Heart left ventricle (tissue), 16 donors: ENCODE measurements around the gene ENOX2. TPM values are rescaled to one million over a fixed set of nuclear protein-coding genes. Genes with fewer than 3 reads are reported as not detected.

Experiments
- ATAC-seq, 4 donors: fragments of 200-7000 bp; cut with Tn5 transposase; one replicate each; pipeline ENCODE4 v1.9.1; 2020 to 2022; ENCODE audit warnings: moderate library complexity in 4 of 4, mild to moderate bottlenecking in 3 of 4, moderate number of reproducible peaks in 1 of 4
- DNase-seq, 5 donors: peaks; one replicate each; pipeline ENCODE4 v3.0.0-alpha.2; 2020
- H3K27ac ChIP-seq, 12 donors: fragments of 200-600 bp; sonication (generic) in 4 of 12; one replicate each; pipeline versions ENCODE4 v1.5.0 to v1.8.0; 2016 to 2022; ENCODE audit warnings: mild to moderate bottlenecking in 2 of 12
- H3K27me3 ChIP-seq, 9 donors: fragments of 200-600 bp; sonication (generic) in 2 of 9; one replicate each; pipeline versions ENCODE4 v1.5.1 to v1.8.0; 2016 to 2022; ENCODE audit warnings: mild to moderate bottlenecking in 3 of 9
- H3K36me3 ChIP-seq, 9 donors: fragments of 200-600 bp; sonication (generic) in 2 of 9; one replicate each; pipeline versions ENCODE4 v1.5.0 to v1.8.0; 2018 to 2022; ENCODE audit warnings: mild to moderate bottlenecking in 2 of 9
- H3K4me1 ChIP-seq, 12 donors: fragments of 200-600 bp; sonication (generic) in 4 of 12; one replicate each; pipeline versions ENCODE4 v1.5.0 to v1.8.0; 2016 to 2022; ENCODE audit warnings: mild to moderate bottlenecking in 3 of 12
- H3K4me3 ChIP-seq, 12 donors: fragments of 200-600 bp; sonication (generic) in 4 of 12; one replicate each; pipeline versions ENCODE4 v1.5.0 to v1.8.0; 2017 to 2022; ENCODE audit warnings: mild to moderate bottlenecking in 9 of 12, moderate library complexity in 4 of 12
- H3K9me3 ChIP-seq, 12 donors: fragments of 200-600 bp; sonication (generic) in 4 of 12; one replicate each; pipeline versions ENCODE4 v1.5.0 to v1.8.0; 2016 to 2022; ENCODE audit warnings: mild to moderate bottlenecking in 1 of 12
- POLR2A ChIP-seq, 2 donors: fragments of 450-650 bp; IDR thresholded peaks; one replicate each; pipeline ENCODE4 v1.6.1; 2017; ENCODE audit warnings: antibody characterized with exemption in 2 of 2, mild to moderate bottlenecking in 2 of 2, moderate library complexity in 2 of 2
- WGBS, 4 donors: extraction: QIAGEN DNeasy Blood & Tissue Kit in 2 of 4; methylation state at CpG; one replicate each; pipeline versions ENCODE4 v1.1.5 to v1.1.7; 2013 to 2018; 5-methylcytosine and 5-hydroxymethylcytosine counted together
- intact Hi-C, 10 donors: fragments of 100-400 bp; cut with DNase I; formaldehyde crosslinking; loops; one replicate each; pipeline versions ENCODE4 v1.11.1 to v1.14.2; 2022
- long read RNA-seq, 3 donors: library from polyadenylated mRNA; unstranded; transcript quantifications; one replicate each; pipeline ENCODE4 v2.0.0, GENCODE V29; 2020 to 2021
- polyA plus RNA-seq, 2 donors: library from polyadenylated mRNA; stranded (reverse); fragments of 200-250 nt; gene quantifications; one replicate each; pipeline ENCODE4 v1.2.3, GENCODE V29; 2013
- total RNA-seq, 9 donors: library from RNA; depleted of rRNA in 2 of 9; stranded (reverse); fragments of >200 nt in 2 of 9; fragmentation: NEBNext Ultra II Directional in 3 of 9; extraction: Animal tissue kit (Norgen Biotek cat#: 25700) in 3 of 9; gene quantifications; one replicate each; pipeline versions ENCODE4 v1.1.0 to v1.2.4, GENCODE V29; 2016 to 2023
- TF ChIP-seq, protein P1 (sequence below), 12 donors: fragments of 200-600 bp; sonication (generic) in 4 of 12; IDR thresholded peaks; one replicate each; pipeline versions ENCODE4 v1.5.0 to v1.8.0; 2018 to 2022; ENCODE audit warnings: antibody characterized with exemption in 12 of 12, mild to moderate bottlenecking in 5 of 12
- donor health status: ischemic (EF 13 %, LVEDD 7.1; RV severe dilation, severe dysfunction).
- donor health status: healthy with polysubstance abuse.
- donor health status: DM: no; HTN: yes; CAD: no.
- donor health status: DM: no; HTN: no; CAD: no.
- donor health status: ischemic (EF 25% LVEDD 6.9; RV normal size, moderate dysfunction).
- donor health status: ischemic (EF 25% LVEDD 5.7; RV mildly dilated, moderate dysfunction).
- donor health status: healthy.
- donor health status: DM: yes; HTN: yes; CAD: no.
- donor health status: ischemic (EF 35%, LVEDD 5.7; RV mildly dilated, moderate dysfunction).
- donor health status: nonischemic (EF 11% LVEDD 7.7; RV severe dilation, severe dysfunction).
- donor health status: DM: yes; HTN: yes; CAD: no.
- donor health status: PGD.
- donor health status: ischemic (EF 29% LVEDD 5.4; RV normal size, mild dysfunction).
- donor health status: nonischemic (EF 23%, LVEDD 6.1; RV moderate dilation, normal function).

The ENOX2 gene, protein sequence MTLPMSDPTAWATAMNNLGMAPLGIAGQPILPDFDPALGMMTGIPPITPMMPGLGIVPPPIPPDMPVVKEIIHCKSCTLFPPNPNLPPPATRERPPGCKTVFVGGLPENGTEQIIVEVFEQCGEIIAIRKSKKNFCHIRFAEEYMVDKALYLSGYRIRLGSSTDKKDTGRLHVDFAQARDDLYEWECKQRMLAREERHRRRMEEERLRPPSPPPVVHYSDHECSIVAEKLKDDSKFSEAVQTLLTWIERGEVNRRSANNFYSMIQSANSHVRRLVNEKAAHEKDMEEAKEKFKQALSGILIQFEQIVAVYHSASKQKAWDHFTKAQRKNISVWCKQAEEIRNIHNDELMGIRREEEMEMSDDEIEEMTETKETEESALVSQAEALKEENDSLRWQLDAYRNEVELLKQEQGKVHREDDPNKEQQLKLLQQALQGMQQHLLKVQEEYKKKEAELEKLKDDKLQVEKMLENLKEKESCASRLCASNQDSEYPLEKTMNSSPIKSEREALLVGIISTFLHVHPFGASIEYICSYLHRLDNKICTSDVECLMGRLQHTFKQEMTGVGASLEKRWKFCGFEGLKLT
- total RNA-seq (10 to 100 TPM; 14.0 to 23.0 (median 17.6) TPM), polyA plus RNA-seq (10 to 100 TPM in 1 of 2 donors, 1 to 10 TPM in 1; 3.0 to 11.2 TPM)
- long read RNA-seq, donor 1, full-length matches to known transcripts, result 11 of 14 reads
- long read RNA-seq, donor 1, partial matches to known transcripts, result 2 of 14 reads
- long read RNA-seq, donor 1, other reads (novel, unspliced or antisense), result 1 of 14 reads
- long read RNA-seq, donor 2, full-length matches to known transcripts, result 17 of 49 reads
- long read RNA-seq, donor 2, partial matches to known transcripts, result 23 of 49 reads
- long read RNA-seq, donor 2, other reads (novel, unspliced or antisense), result 9 of 49 reads
- long read RNA-seq, donor 3, full-length matches to known transcripts, result 8 of 15 reads
- long read RNA-seq, donor 3, partial matches to known transcripts, result 5 of 15 reads
- long read RNA-seq, donor 3, other reads (novel, unspliced or antisense), result 2 of 15 reads

DNA sequence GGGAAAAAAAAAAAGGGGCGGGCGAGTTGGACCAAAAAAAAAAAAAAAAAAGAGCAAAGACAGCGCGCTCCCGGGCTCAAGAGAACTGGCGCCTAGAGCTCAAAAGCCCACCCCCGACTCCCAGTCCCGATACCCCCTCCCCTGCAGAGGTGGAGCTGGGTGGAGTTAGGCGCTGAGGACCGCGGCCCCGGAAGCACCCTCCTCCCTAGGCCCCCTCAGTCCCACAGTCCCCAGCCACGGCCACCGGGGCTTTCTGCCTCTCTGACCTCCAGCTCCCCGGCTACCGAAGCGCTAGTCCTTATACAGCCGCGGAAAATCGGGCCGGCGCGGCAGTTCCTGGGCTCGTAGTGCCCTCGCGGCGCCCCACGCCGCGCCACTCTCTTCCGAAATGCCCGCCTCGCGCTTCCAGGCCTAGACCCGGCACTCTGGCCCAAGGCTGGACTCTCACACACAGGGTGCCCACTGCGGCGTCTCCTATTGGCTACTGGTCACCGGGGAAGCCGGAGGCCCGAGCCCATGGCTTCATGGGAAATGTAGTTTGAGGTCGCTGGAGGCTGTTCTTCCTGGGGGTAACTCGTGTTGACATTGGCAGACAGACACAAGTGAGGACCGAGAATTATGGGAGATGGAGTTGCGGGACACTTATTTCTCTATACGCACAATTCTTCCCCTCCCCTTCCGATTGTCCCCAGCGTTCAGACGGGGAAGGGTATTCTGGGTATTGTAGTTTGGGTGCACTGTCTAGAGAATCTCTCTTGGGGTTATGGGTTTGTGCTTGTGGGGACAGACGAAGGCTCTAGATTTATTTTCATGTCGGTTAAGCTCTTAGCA is at the start of gene ENOX2:
TSS of gene ENOX2 (minus strand) at position 427 of the 831 bp plus-strand sequence. CDS start 199,993 bp downstream, outside the sequence.
- H3K9me3 ChIP-seq, result no peaks in the 10 kb centered on the region
- H3K36me3 ChIP-seq, result peaks cover 0 to 11% (median 0%) of the 10 kb centered on the region in 9 donors
- peak; percentile 99 for ATAC-seq
- TF ChIP-seq POLR2A (IDR thresholded peaks at IDR 0.05), result peak; percentile 52 to 85
- TF ChIP-seq, protein P1, sequence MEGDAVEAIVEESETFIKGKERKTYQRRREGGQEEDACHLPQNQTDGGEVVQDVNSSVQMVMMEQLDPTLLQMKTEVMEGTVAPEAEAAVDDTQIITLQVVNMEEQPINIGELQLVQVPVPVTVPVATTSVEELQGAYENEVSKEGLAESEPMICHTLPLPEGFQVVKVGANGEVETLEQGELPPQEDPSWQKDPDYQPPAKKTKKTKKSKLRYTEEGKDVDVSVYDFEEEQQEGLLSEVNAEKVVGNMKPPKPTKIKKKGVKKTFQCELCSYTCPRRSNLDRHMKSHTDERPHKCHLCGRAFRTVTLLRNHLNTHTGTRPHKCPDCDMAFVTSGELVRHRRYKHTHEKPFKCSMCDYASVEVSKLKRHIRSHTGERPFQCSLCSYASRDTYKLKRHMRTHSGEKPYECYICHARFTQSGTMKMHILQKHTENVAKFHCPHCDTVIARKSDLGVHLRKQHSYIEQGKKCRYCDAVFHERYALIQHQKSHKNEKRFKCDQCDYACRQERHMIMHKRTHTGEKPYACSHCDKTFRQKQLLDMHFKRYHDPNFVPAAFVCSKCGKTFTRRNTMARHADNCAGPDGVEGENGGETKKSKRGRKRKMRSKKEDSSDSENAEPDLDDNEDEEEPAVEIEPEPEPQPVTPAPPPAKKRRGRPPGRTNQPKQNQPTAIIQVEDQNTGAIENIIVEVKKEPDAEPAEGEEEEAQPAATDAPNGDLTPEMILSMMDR (IDR thresholded peaks at IDR 0.05), result no peak
- peak within 1 kb of the TSS; percentile 83 to 96 (median 90) for H3K27ac ChIP-seq
- 0 to 39% (median 14%) methylated on average over 35 to 50 of the region's 50 CpGs for WGBS, 4 donors
- DNase-seq, result peak; percentile 92 to 96 (median 94)
- peaks cover 0 to 3% (median 0%) of the 10 kb centered on the region in 9 donors for H3K27me3 ChIP-seq
- peaks cover 0 to 5% (median 0%) of the 10 kb centered on the region in 12 donors for H3K4me1 ChIP-seq
- intact Hi-C loops, result loop anchor here in 1 of 10 donors (5.0 kb wide), 1 partner anchor 826 kb away; no protein-coding TSS in a partner anchor
- peak within 1 kb of the TSS; percentile 48 to 80 (median 66) for H3K4me3 ChIP-seq

DNA sequence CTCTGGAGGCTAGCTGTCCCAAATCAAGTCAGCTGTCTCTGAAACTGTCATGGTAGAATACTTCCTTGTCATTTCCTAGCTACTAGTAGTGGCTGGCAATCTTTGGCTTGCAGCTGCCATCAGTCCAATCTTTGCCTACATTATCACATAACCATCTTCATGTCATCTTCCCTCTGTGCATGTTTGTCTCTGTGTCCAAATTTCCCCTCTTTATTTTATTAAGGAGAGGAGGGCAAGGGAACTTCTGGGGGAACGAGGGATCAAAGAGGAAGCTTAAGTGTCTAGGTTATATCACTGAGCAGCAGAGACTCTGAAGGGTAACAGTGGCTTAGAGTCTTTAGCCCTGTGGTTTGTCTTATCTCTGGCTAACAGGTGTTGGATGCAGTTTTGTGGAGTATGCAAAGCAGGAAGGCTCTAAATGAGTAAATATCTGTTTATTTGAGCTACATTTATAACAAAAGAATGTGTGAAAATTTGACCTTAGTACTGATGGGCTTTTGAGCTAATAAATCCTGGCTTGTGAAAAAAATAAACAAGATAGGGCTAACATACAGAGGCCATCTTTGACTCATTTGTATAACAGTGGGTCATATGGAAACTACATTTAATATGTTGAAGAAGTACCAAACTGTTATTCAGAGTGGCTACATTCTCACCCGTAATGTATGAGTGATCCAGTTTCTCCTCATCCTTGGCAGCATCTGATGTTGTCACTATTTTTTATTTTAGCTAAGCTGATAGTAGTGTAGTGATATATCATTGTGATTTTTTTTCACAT is 49.4 kb upstream of the ENOX2 start:
- no peaks in the 10 kb centered on the region for H3K36me3 ChIP-seq
- no peak overlapping the region for H3K27ac ChIP-seq
- DNase-seq (no peak), ATAC-seq (no peak)
- peaks cover 0 to 6% (median 0%) of the 10 kb centered on the region in 12 donors for H3K9me3 ChIP-seq
- intact Hi-C loops, result no loop called here
- 40 to 63% (median 60%) methylated on average over 2 of the region's 2 CpGs for WGBS, 4 donors
- no peak overlapping the region for H3K4me3 ChIP-seq
- TF ChIP-seq, protein P1 (IDR thresholded peaks at IDR 0.05), result no peak
- TF ChIP-seq POLR2A (IDR thresholded peaks at IDR 0.05), result no peak
- no peaks in the 10 kb centered on the region for H3K4me1 ChIP-seq
- peaks cover 0 to 29% (median 0%) of the 10 kb centered on the region in 9 donors for H3K27me3 ChIP-seq

DNA sequence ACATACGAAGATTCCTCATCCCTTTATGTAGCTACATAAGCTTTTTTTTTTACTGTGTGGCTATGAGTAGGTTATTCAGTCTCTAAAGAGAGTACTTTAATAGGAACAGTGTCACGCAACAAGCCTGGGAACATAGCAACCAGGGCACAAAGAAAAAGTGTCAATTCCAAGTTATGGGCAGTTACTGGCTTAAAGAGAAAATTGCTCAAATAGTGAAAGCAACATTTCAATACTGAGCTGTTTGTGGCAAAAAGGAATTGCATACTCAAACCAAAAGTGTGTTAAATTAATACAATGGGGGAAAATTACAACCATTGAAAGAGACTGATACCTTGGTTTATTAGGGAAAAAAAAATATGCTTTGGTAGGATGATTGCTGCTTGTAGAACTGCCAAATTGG is 41.2 kb upstream of the ENOX2 start:
- Histone ChIP-seq H3K4me1 (no peaks in the 10 kb centered on the region), H3K4me3 (no peak overlapping the region), H3K27ac (no peak overlapping the region), H3K9me3 (peaks cover 0 to 13% (median 0%) of the 10 kb centered on the region in 12 donors), H3K27me3 (peaks cover 0 to 26% (median 0%) of the 10 kb centered on the region in 9 donors), H3K36me3 (no peaks in the 10 kb centered on the region)
- TF ChIP-seq, protein P1 (IDR thresholded peaks at IDR 0.05), result no peak
- TF ChIP-seq POLR2A (IDR thresholded peaks at IDR 0.05), result no peak
- WGBS, 4 donors, result 56 to 64% (median 60%) methylated on average over 2 of the region's 2 CpGs
- DNase-seq (no peak), ATAC-seq (no peak)
- intact Hi-C loops, result no loop called here
